Mesenteric fat pad (tissue), 1 donor: ENCODE results near the gene FOXB1. TPM values are rescaled to one million over a fixed set of nuclear protein-coding genes. Genes with fewer than 3 reads are reported as not detected.

ENCODE experiments used
- DNase-seq: peaks from one replicate; pipeline ENCODE4 v3.0.0-alpha.2; 2020; ENCODE audit warnings: low spot score
- total RNA-seq: library from RNA; stranded (reverse); fragmentation: NEBNext Ultra II Directional; extraction: Animal tissue kit (Norgen Biotek cat#: 25700); gene quantifications from one replicate; pipeline ENCODE4 v1.2.1, GENCODE V29; 2021
- donor health status: DM: yes; HTN: yes; CAD: no.

The FOXB1 gene
- total RNA-seq, 1 donor from 2014 or later = not detected

- DNase-seq = no peak
These were observed 13.7 kb downstream of the FOXB1 start for GRCh38 chr15:60017538-60018520.

DNA sequence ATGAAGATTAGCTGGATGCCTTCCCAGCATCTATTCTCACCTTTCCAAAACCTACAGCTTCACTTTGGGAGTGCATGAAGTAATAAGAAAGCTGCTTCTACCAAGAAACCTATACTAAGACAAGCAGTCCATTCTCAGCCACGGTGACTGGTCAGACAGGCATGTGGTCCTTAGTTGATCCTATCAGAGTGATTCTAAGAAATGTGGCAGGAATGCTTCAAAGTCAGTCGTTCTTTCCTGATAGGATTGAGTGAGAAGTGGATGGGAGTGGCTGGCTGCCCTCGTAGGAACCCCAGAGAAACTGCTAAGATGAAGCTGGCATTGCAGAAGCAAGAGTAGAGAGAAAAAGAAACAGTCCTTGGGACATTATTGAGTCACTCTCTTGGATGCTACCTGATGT, 16.6 kb downstream of the FOXB1 start:
- DNase-seq = no peak

DNA sequence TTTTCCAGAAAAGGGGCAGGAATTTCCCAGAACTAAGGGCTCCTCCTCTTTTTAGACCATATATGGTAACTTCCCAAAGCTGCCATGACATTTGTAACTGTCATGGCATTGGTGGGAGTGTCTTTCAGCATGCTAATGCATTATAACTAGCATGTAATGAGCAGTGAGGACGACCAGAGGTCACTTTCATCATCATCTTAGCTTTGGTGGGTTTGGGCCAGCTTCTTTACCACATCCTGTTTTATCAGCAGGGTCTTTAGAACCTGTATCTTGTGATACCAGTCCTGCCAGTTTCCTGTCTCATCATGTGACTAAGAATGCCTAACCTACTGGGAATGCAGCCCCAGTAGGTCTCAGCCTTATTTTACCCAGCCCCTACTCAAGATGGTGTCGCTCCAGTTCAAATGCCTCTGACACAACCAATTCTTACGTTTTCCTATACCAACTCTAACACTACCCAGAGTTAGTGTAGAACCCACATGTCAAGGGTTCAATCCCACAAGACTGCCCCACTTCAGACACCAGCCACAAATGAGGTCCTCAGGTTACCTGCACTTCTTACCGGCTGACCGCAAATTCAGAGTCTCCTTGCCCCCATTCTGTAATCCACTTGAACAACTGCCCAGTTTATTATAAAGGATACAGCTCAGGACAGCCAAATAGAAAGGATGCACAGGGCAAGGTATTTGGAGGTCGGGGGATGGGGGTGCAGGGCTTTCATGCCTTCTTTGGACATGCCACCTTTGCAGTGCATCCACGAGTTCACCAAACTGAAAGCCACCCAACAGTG, 17.7 kb downstream of the FOXB1 start:
- DNase-seq = no peak

GRCh38 chr15:60022379-60022741, 18.2 kb downstream of the FOXB1 start:
- DNase-seq = no peak

DNA sequence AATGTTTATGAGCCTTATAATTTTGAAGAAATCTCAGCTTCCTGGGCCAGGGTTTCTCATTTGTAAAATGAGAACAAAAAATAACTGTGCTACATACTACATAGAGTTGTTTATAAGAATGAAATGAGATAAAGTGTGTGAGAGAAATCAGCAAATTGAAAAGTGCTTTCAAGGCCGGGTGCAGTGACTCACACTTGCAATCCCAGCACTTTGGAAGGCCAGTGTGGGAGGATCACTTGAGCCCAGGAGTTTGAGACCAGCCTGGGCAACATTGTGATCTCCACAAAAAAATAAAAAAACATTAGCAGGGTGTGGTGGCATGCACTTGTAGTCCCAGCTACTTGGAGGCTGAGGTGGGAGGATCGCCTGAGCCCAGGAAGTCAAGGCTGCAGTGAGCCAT, 22.4 kb downstream of the FOXB1 start:
- DNase-seq = no peak

DNA sequence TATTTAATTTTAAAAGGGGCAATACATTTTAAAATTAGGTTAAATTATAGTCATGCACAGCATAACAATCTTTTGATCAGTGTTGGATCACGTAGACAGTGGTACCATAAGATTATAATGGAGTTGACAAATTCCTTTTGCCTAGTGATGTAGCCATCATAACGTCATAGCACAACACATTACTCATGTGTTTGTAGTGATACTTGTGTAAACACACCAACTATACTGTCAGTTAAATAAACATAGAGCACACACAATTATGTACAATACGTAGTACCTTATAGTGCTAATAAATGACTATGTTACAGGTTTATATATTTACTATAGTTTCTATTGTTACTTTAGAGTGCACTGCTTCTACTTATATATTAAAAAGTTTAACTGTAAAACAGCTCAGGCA, 31.2 kb downstream of the FOXB1 start:
- DNase-seq = no peak

DNA sequence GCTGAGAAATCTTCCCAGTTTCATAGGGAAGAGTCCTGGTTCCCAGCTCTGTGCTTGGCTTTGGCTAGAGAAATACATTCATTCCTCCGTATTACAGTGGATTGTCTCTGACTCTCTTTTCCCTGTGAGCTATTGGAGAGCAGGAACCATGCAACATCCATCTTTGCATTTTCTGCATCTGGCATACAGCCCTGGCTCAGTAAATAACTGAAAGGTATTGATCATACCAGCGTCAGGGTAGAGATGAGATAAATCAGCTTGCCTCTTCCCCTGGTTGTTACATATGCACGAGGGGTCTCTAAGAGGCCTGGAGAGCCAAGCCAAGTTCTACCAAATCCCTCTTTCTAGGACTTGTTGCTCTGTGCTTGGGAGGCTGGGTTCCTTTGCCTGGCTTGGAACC, 35.2 kb downstream of the FOXB1 start:
- DNase-seq = no peak

DNA sequence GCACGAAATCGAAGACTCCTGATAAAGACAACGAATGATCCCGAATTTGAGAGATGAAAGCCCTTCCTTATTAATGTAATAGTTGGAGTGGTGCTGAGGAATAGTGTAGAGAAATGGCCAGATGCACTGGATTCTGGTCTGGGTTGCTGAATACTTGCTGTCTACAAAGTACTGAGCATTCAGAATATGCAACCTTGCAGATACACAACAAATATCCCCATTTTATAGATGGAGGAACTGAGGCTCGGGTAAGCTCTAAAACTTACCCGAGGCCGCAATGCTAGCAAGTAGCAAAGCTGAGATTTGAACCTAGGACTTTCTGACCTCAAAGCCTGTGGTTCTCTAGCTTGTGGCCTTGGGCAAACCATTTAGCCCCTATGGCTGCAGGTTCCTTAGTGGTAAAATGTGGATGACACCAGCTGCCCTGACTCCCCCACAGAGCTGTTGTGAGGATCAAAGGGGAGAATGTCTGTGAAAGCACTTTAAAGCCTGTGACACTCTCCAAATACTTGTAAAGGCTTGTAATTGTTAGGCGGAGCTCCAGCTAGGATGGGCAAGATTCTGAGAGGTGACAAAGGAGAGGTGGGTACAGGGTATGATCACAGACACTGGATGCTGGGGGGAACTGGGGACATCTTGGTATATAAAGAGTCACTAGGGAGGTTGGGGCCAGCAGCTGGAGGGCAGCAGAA, 39.8 kb downstream of the FOXB1 start:
- DNase-seq = no peak

DNA sequence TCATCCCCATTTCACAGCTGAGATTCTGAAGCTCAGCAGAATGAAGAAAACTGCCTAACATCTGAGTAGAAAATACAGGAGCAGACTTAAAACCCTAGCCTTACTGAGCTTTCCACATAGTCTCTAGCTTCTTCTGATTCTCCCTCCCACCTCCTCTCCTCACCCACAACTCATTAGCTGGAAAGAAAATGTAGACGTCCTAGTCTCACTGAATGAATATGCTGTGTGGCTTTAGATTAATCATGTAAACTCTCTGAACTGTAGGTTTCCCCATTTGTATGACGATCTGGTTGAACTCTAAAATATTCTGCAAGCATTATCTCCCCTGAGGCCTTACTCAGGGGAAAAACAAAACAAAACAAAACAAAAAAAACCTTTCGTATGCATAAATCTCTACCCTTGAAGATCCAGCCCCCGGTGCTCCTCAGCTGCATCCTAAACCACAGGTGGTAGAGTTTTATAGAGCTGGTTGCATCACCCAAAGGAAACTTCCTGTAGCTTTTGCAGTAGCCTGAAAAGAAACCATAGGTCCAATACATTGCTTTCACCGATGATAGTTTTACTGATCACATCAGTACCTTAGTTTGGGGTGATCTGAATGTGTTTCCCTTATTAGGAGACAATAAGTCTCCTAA, 40.6 kb downstream of the FOXB1 start:
- no peak for DNase-seq

DNA sequence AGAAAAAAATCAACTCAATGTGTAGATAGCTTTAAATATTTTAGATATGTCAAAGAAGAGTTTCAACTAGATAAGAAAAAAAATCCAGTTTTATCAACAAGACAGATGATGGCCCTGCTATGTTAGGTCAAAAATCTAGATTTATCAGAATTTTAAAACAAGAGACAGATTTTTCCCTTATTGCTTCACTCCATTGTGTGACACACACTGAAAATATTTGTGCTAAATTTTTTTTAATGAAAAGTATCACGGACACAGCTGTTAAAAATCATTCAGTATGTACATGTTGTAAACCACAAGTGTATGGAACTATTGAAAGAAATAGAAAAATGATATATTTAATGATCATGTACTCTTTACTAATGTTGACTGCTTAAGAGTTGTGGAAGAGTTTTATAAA, 43.6 kb downstream of the FOXB1 start:
- no peak for DNase-seq

- no peak for DNase-seq
These were observed 45.8 kb downstream of the FOXB1 start for GRCh38 chr15:60049948-60050347.

- DNase-seq = no peak
These were observed 48.7 kb downstream of the FOXB1 start for GRCh38 chr15:60052796-60053195.

GRCh38 chr15:60054472-60054871, 50.4 kb downstream of the FOXB1 start:
- no peak for DNase-seq
